ENCODE results near the gene EVA1A. TPM values are rescaled to one million over a fixed set of nuclear protein-coding genes. Genes with fewer than 3 reads are reported as not detected.

The EVA1A gene
- total RNA-seq, 1 donor from 2014 or later: 9.7 TPM

Small RNAs within 50 kb of the gene (small RNA-seq; reads per million reads assigned to genes)
- gene RF01233 (ENCODE audit: low replicate concordance): not detected

Other genes starting within 250 kb of the EVA1A start
- 56.8 TPM for gene MRPL19, start 85.8 kb upstream of the EVA1A start, total RNA-seq
- gene GCFC2, start 150.0 kb upstream of the EVA1A start, total RNA-seq: 33.0 TPM

Measured in tongue (tissue), 2 donors.